Cerebellar nuclear complex (tissue), 1 donor: Measurements from ENCODE around the gene AFF3.

Experiments used
- DNase-seq, 2 experiments: peaks; one replicate each; lab custom pipeline; 2025; lab: John Stamatoyannopoulos, UW

Gene AFF3

GRCh38 chr2:99824758-99825157 is 317.6 kb downstream of the AFF3 start:
- DNase-seq, result no peak

- DNase-seq, result no peak
These were observed 319.7 kb downstream of the AFF3 start for GRCh38 chr2:99822474-99823207.

- no peak for DNase-seq
These were observed 320.4 kb downstream of the AFF3 start for GRCh38 chr2:99821984-99822383.

- DNase-seq, result no peak
These were observed 320.8 kb downstream of the AFF3 start for GRCh38 chr2:99821572-99821971.

- DNase-seq, result no peak
These were observed 321.4 kb downstream of the AFF3 start for GRCh38 chr2:99821039-99821438.

GRCh38 chr2:99819766-99820165 is 322.6 kb downstream of the AFF3 start:
- DNase-seq, result no peak

GRCh38 chr2:99818842-99819241 is 323.5 kb downstream of the AFF3 start:
- DNase-seq, result no peak

GRCh38 chr2:99816908-99817307 is 325.5 kb downstream of the AFF3 start:
- DNase-seq, result no peak

GRCh38 chr2:99812426-99812825 is 330.0 kb downstream of the AFF3 start:
- DNase-seq, result no peak

- DNase-seq, result no peak
These were observed 330.8 kb downstream of the AFF3 start for GRCh38 chr2:99811544-99811943.

GRCh38 chr2:99810225-99810624 is 332.2 kb downstream of the AFF3 start:
- DNase-seq, result no peak

- no peak for DNase-seq
These were observed 333.0 kb downstream of the AFF3 start for GRCh38 chr2:99809259-99809900.

- no peak for DNase-seq
These were observed 333.8 kb downstream of the AFF3 start for GRCh38 chr2:99808361-99809200.

GRCh38 chr2:99806758-99807157 is 335.6 kb downstream of the AFF3 start:
- no peak for DNase-seq

- DNase-seq, result no peak
These were observed 336.4 kb downstream of the AFF3 start for GRCh38 chr2:99805930-99806476.

- no peak for DNase-seq
These were observed 338.5 kb downstream of the AFF3 start for GRCh38 chr2:99803846-99804245.

GRCh38 chr2:99802734-99803133 is 339.7 kb downstream of the AFF3 start:
- no peak for DNase-seq

GRCh38 chr2:99801327-99801901 is 341.0 kb downstream of the AFF3 start:
- DNase-seq, result no peak

- DNase-seq, result no peak
These were observed 344.9 kb downstream of the AFF3 start for GRCh38 chr2:99797475-99797874.

GRCh38 chr2:99794414-99794813 is 348.0 kb downstream of the AFF3 start:
- no peak for DNase-seq

GRCh38 chr2:99793022-99793421 is 349.4 kb downstream of the AFF3 start:
- no peak for DNase-seq

- DNase-seq, result no peak
These were observed 352.5 kb downstream of the AFF3 start for GRCh38 chr2:99789849-99790248.
